HUES6 (cell line): ENCODE measurements around the gene COA6.
"Not testable (repeated sequence)": the region's sequence is repeated elsewhere in the genome, so short reads cannot be mapped to it uniquely, and the experiment has no call there.

Source experiments
- H3K27ac ChIP-seq: 2 replicates; pipeline ENCODE4 v1.7.0; 2013; ENCODE audit warnings: low read depth, mild to moderate bottlenecking, low read length, inconsistent platforms
- H3K27me3 ChIP-seq: 2 replicates; pipeline ENCODE4 v1.6.1; 2013; ENCODE audit warnings: low read length; ENCODE audit not compliant: control insufficient read depth, insufficient read depth
- H3K36me3 ChIP-seq: 2 replicates; pipeline ENCODE4 v1.6.1; 2013; ENCODE audit warnings: low read length; ENCODE audit not compliant: control insufficient read depth, insufficient read depth
- H3K4me1 ChIP-seq: 2 replicates; pipeline ENCODE4 v1.6.1; 2013; ENCODE audit warnings: low read length; ENCODE audit not compliant: control insufficient read depth, insufficient read depth
- H3K4me3 ChIP-seq: 2 replicates; pipeline ENCODE4 v1.5.1; 2013; ENCODE audit warnings: low read depth, low read length
- H3K9ac ChIP-seq: one replicate; pipeline ENCODE4 v1.6.1; 2013; ENCODE audit warnings: mild to moderate bottlenecking, low read length
- H3K9me3 ChIP-seq: 2 replicates; pipeline ENCODE4 v1.6.1; 2013; ENCODE audit warnings: low read depth, low read length; ENCODE audit not compliant: control insufficient read depth, insufficient read depth

Gene COA6

DNA sequence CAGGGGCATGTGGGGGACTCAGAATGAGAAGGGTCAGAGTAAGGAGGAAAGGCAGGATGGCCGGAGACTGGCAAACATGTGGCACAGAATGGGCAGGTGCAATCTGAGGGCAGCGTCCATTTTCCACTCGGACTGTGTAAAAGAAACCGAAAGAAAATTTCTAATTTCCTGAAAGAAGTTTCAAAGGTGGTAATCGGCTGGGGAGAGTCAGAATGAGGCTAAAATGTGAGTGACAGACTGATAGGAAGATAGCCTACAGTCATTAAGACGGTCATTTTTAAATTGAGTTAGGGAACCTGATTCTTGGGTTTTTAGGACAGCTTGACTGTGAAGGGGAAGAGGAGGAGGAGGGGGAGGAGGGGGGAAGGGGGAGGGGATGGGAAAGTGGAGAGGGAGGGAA, 23.6 kb downstream of the COA6 start:
- Histone ChIP-seq H3K9ac (no peak overlapping the region), H3K27me3 (no peaks in the 10 kb centered on the region), H3K27ac (no peak overlapping the region), H3K4me1 (no peaks in the 10 kb centered on the region), H3K36me3 (peaks cover 17% of the 10 kb centered on the region), H3K9me3 (no peaks in the 10 kb centered on the region), H3K4me3 (no peak overlapping the region)

DNA sequence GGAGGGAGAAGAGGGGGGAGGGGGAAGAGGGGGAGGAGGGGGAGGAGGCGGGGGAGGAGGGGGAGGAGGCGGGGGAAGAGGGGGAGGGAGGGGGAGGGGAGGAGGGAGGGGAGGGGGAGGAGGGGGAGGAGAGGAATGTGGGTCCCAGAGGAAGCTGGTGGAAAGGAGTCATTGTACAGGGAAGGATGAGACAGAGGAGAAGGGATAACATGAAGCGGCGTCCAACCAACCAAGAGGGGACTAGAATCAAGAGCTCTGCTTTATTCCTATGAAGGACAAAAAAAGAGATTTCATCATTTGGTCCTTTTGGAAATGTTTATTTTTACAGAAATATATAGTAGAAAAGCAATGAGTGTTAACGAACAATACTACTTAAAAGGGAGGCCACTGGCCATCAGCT, 24.5 kb downstream of the COA6 start:
- Histone ChIP-seq H3K4me1 (no peaks in the 10 kb centered on the region), H3K9ac (no peak overlapping the region), H3K27ac (no peak overlapping the region), H3K9me3 (no peaks in the 10 kb centered on the region), H3K36me3 (peaks cover 14% of the 10 kb centered on the region), H3K4me3 (no peak overlapping the region), H3K27me3 (no peaks in the 10 kb centered on the region)

DNA sequence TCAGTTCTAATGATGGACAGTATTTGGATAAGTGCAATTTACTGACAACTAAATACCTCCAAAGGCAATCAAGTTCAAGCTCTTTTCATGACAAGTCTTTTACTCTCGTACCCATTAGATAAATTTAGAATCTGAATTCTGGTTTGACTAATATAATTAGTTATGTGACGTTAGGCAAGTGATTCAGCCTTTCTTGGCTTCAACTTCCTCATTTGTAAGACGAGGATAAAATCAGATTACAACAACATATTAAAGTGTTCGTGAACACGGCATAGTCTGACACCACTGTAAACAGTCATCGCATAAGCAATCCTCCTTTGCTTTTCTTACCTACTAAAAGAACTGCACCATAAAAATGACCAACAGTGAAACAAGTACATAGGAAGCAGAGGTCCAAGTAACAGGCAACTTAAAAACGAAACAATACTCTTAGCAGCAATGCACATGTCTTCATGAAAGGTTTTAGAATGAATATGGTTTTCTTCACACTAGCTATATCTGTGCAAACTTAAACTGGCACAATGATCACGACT, 25.7 kb downstream of the COA6 start:
- Histone ChIP-seq H3K27me3 (no peaks in the 10 kb centered on the region), H3K9me3 (no peaks in the 10 kb centered on the region), H3K27ac (no peak overlapping the region), H3K9ac (no peak overlapping the region), H3K4me1 (no peaks in the 10 kb centered on the region), H3K4me3 (no peak overlapping the region), H3K36me3 (peaks cover 5% of the 10 kb centered on the region; the same call in 1 of the 2 replicates)

DNA sequence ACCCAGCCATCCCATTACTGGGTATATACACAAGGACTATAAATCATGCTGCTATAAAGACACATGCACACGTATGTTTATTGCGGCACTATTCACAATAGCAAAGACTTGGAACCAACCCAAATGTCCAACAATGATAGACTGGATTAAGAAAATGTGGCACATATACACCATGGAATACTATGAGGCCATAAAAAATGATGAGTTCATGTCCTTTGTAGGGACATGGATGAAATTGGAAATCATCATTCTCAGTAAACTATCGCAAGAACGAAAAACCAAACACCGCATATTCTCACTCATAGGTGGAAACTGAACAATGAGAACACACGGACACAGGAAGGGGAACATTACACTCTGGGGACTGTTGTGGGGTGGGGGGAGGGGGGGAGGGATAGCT, 26.3 kb downstream of the COA6 start:
- H3K36me3 ChIP-seq, H3K9ac ChIP-seq: not testable (repeated sequence)

DNA sequence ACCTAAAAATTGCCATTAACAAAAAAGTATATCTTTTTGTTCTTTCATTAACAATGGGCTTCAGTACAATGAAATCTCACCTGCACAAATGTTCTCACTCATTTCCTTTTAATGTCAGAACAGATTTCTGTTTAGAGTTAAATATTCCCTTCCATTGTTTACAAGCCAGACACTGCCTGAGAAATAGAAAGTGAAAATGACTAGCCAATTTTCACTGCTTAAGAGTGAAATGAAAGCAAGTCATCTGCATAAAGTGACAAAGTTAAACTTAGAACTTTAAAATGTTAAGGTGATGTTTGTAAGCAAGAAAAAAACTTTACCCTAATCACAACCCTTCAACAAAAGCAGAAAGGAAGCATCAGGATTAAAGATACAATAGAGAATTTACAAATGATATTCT, 27.5 kb downstream of the COA6 start:
- no peaks in the 10 kb centered on the region for H3K9me3 ChIP-seq
- no peak overlapping the region for H3K27ac ChIP-seq

More for the DNA sequence above, 26.3 kb downstream of the COA6 start:
- not testable (repeated sequence) for H3K9me3 ChIP-seq, H3K4me3 ChIP-seq, H3K27me3 ChIP-seq, H3K27ac ChIP-seq, H3K4me1 ChIP-seq

DNA sequence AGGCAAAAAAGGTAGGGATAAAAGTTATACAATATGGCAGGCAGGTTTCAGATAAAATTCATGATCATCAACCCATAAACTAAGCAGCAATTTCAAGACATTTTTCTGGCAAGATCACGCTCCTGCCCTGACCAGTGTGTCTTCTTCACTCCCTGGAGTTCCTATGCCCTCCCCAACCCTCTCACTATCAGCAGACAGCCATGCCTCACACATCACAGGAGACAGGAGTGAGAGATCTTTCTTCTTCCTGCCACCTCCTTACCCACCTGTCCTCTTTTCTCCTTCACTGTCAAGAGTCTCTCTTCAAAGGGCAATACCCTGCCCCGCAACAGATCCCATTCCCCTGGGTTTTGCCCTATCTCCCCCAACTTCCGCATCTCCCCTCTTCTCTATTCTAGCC, 28.4 kb downstream of the COA6 start:
- H3K36me3 ChIP-seq = peaks cover 12% of the 10 kb centered on the region

More for the DNA sequence above, 27.5 kb downstream of the COA6 start:
- peaks cover 9% of the 10 kb centered on the region for H3K36me3 ChIP-seq
- no peak overlapping the region for H3K9ac ChIP-seq
- H3K27me3 ChIP-seq = no peaks in the 10 kb centered on the region
- H3K4me1 ChIP-seq = no peaks in the 10 kb centered on the region
- H3K4me3 ChIP-seq = no peak overlapping the region

DNA sequence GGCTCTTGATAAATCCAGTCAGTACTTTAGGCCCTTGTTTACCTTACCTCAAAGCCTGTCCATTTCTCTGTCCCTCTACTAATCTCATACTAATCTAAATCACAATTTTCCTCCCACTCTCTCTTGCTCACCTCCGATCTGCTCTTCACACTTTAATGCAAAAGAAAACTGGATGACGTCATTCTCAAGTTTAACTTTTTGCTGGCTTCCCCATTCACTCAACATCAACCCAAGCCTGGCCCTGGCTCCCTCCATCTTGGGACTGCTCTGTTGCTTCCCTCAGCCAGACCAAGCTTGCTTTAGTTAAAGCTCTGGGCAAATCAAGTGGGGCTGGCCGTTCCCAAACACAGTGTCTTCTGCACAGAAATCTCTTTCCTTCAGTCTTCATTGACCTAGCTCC, 29.7 kb downstream of the COA6 start:
- H3K27ac ChIP-seq = no peak overlapping the region
- H3K9ac ChIP-seq = no peak overlapping the region
- no peaks in the 10 kb centered on the region for H3K27me3 ChIP-seq
- H3K4me3 ChIP-seq = no peak overlapping the region
- no peaks in the 10 kb centered on the region for H3K9me3 ChIP-seq
- H3K36me3 ChIP-seq = peaks cover 10% of the 10 kb centered on the region
- no peaks in the 10 kb centered on the region for H3K4me1 ChIP-seq

More for the DNA sequence above, 28.4 kb downstream of the COA6 start:
- no peak overlapping the region for H3K4me3 ChIP-seq
- H3K4me1 ChIP-seq = no peaks in the 10 kb centered on the region
- H3K9me3 ChIP-seq = no peaks in the 10 kb centered on the region
- no peak overlapping the region for H3K9ac ChIP-seq
- no peaks in the 10 kb centered on the region for H3K27me3 ChIP-seq
- H3K27ac ChIP-seq = no peak overlapping the region

DNA sequence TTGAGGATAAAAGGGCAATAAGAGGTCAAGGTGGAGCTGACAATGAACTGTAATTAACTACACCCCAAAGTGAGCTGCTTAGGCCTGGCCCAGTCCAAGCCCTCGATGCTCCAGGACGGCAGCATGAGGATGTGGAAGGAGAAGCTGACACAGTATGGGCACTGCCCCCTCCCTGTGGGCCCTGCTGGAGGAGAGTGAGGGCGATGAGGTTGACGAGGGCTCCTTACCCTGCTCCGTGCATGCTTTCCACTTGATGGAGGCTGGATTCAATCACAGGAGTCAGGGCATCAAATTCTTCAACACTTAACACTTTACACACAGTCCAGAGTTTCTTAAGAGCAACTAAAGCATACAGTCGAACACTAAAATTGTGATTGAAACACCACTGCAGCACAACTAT, 32.4 kb downstream of the COA6 start:
- Histone ChIP-seq H3K4me3 (no peak overlapping the region), H3K9ac (no peak overlapping the region), H3K27me3 (no peaks in the 10 kb centered on the region), H3K27ac (no peak overlapping the region), H3K9me3 (no peaks in the 10 kb centered on the region), H3K36me3 (peaks cover 20% of the 10 kb centered on the region), H3K4me1 (no peaks in the 10 kb centered on the region)

DNA sequence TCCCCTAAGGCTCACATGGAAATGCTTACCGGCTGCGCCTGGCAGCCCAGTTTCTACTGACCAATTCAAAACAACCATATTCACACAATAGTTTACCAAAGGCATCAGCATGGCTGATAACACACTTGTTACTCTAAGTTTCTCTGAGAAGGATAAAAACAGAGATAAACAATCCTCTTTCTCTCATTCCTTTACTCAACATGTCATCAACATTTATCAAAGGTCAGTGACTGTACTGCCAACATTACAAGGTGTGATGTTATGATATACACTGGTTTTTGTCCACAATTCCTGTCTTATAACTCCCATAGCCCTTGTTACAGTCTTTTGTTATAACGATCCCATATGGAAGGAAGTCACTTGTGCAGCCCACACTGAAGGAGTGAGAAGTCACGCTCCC, 33.6 kb downstream of the COA6 start:
- no peak overlapping the region for H3K27ac ChIP-seq
- no peak overlapping the region for H3K4me3 ChIP-seq
- no peaks in the 10 kb centered on the region for H3K9me3 ChIP-seq
- peaks cover 20% of the 10 kb centered on the region for H3K36me3 ChIP-seq
- H3K4me1 ChIP-seq = no peaks in the 10 kb centered on the region
- H3K9ac ChIP-seq = no peak overlapping the region
- H3K27me3 ChIP-seq = no peaks in the 10 kb centered on the region

DNA sequence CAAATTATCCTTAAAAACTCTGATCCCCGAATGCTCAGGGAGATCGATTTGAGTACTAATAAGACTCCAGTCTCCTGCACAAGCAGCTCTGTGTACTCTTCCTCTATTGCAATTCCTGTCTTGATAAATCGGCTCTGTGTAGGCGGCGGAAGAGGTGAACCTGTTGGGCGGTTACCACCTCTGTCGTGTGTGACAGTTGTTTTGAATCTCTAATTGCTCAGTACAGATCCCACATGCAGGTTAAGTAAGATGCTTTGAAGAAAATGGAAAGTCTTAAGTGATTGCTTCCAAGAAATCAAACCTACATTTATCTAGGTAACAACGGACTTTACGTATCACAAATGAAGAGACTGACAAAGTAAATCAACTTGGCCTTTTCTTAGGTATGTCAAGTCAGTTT, 35.5 kb downstream of the COA6 start:
- no peaks in the 10 kb centered on the region for H3K27me3 ChIP-seq
- no peak overlapping the region for H3K27ac ChIP-seq
- H3K36me3 ChIP-seq = peaks cover 28% of the 10 kb centered on the region
- no peaks in the 10 kb centered on the region for H3K4me1 ChIP-seq
- no peak overlapping the region for H3K4me3 ChIP-seq
- no peaks in the 10 kb centered on the region for H3K9me3 ChIP-seq
- no peak overlapping the region for H3K9ac ChIP-seq

DNA sequence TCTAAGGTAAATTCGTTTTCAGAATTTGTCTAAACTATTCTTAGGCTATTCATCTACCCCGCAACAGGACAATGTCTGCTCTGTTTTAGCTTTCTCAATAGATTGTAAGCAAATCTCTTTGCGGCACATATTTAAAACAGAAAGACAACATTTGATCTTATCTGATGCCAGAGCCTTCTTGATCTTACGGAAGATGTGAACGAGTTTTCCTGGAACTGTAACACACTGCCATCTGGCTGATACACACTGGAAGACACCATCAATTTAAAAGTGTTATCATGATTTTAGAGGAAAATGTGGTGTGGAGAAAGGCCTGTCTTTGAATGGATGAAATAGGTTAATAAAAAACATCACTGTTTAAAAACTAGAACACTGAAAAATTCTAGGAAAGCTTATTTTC, 36.1 kb downstream of the COA6 start:
- H3K9ac ChIP-seq = no peak overlapping the region
- no peaks in the 10 kb centered on the region for H3K9me3 ChIP-seq
- no peaks in the 10 kb centered on the region for H3K27me3 ChIP-seq
- H3K4me1 ChIP-seq = no peaks in the 10 kb centered on the region
- H3K36me3 ChIP-seq = peaks cover 34% of the 10 kb centered on the region
- H3K4me3 ChIP-seq = no peak overlapping the region
- no peak overlapping the region for H3K27ac ChIP-seq

DNA sequence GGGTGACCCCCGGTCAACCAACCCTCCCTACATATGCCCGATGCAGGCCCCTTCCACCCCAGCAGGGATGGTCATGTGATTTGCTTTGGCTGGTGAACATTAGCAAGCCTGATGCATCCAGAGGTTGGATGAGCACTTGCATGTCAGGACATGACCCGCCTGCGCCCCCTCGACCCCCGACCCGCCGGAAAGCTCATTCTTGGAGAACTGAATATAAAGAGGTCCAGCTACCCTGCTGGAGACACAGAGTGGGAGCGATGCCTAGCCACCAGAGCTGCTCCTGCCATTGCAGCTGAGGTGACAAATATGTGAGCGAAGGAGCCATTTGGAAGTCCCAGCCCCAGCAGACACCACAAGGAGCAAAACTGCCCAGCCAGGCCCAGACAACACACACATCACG, 39.6 kb downstream of the COA6 start:
- Histone ChIP-seq H3K27me3 (no peaks in the 10 kb centered on the region), H3K9ac (no peak overlapping the region), H3K4me1 (no peaks in the 10 kb centered on the region), H3K27ac (no peak overlapping the region; the same call in 1 of the 2 replicates), H3K4me3 (no peak overlapping the region), H3K36me3 (peaks cover 43% of the 10 kb centered on the region), H3K9me3 (no peaks in the 10 kb centered on the region)
